ENCODE results near the gene TBC1D22A.

Gene TBC1D22A

GRCh38 chr22:46864314-46865051 is 102.0 kb downstream of the TBC1D22A start:
- Mint-ChIP-seq H3K36me3 (ENCODE audit: low read depth) (peaks cover 10% of the 10 kb centered on the region), H3K27ac (no peak overlapping the region), H3K4me1 (ENCODE audit: low read depth) (no peaks in the 10 kb centered on the region), H3K9me3 (peaks cover 5% of the 10 kb centered on the region), H3K27me3 (ENCODE audit: low read depth) (no peaks in the 10 kb centered on the region), H3K4me3 (no peak overlapping the region)
- no peak for DNase-seq (ENCODE audit: low spot score)

- Mint-ChIP-seq H3K36me3 (ENCODE audit: low read depth) (peaks cover 10% of the 10 kb centered on the region), H3K27ac (no peak overlapping the region), H3K4me1 (ENCODE audit: low read depth) (no peaks in the 10 kb centered on the region), H3K27me3 (ENCODE audit: low read depth) (no peaks in the 10 kb centered on the region), H3K9me3 (peaks cover 5% of the 10 kb centered on the region), H3K4me3 (no peak overlapping the region)
- no peak for DNase-seq (ENCODE audit: low spot score)
These were observed 102.6 kb downstream of the TBC1D22A start for GRCh38 chr22:46865052-46865434.

- H3K27ac Mint-ChIP-seq: no peak overlapping the region
- H3K36me3 Mint-ChIP-seq (ENCODE audit: low read depth): peaks cover 13% of the 10 kb centered on the region
- H3K4me1 Mint-ChIP-seq (ENCODE audit: low read depth): no peaks in the 10 kb centered on the region
- H3K4me3 Mint-ChIP-seq: no peak overlapping the region
- H3K9me3 Mint-ChIP-seq: peaks cover 8% of the 10 kb centered on the region
- no peaks in the 10 kb centered on the region for H3K27me3 Mint-ChIP-seq (ENCODE audit: low read depth)
- no peak for DNase-seq (ENCODE audit: low spot score)
These were observed 103.2 kb downstream of the TBC1D22A start for GRCh38 chr22:46865642-46866041.

GRCh38 chr22:46866591-46866990 is 104.1 kb downstream of the TBC1D22A start:
- peaks cover 18% of the 10 kb centered on the region for H3K9me3 Mint-ChIP-seq
- no peaks in the 10 kb centered on the region for H3K27me3 Mint-ChIP-seq (ENCODE audit: low read depth)
- no peak overlapping the region for H3K27ac Mint-ChIP-seq
- no peak overlapping the region for H3K4me3 Mint-ChIP-seq
- peaks cover 21% of the 10 kb centered on the region for H3K36me3 Mint-ChIP-seq (ENCODE audit: low read depth)
- DNase-seq (ENCODE audit: low spot score): no peak
- no peaks in the 10 kb centered on the region for H3K4me1 Mint-ChIP-seq (ENCODE audit: low read depth)

GRCh38 chr22:46867106-46867505 is 104.7 kb downstream of the TBC1D22A start:
- Mint-ChIP-seq H3K36me3 (ENCODE audit: low read depth) (peaks cover 24% of the 10 kb centered on the region), H3K4me1 (ENCODE audit: low read depth) (no peaks in the 10 kb centered on the region)

GRCh38 chr22:46869329-46869728 is 106.9 kb downstream of the TBC1D22A start:
- no peak for DNase-seq (ENCODE audit: low spot score)
- peaks cover 31% of the 10 kb centered on the region for H3K9me3 Mint-ChIP-seq
- no peak overlapping the region for H3K4me3 Mint-ChIP-seq
- H3K27me3 Mint-ChIP-seq (ENCODE audit: low read depth): no peaks in the 10 kb centered on the region
- H3K36me3 Mint-ChIP-seq (ENCODE audit: low read depth): peaks cover 32% of the 10 kb centered on the region
- peaks cover 1% of the 10 kb centered on the region for H3K4me1 Mint-ChIP-seq (ENCODE audit: low read depth)
- no peak overlapping the region for H3K27ac Mint-ChIP-seq

More at GRCh38 chr22:46867106-46867505, 104.7 kb downstream of the TBC1D22A start:
- H3K4me3 Mint-ChIP-seq: no peak overlapping the region
- no peak overlapping the region for H3K27ac Mint-ChIP-seq
- no peak for DNase-seq (ENCODE audit: low spot score)
- no peaks in the 10 kb centered on the region for H3K27me3 Mint-ChIP-seq (ENCODE audit: low read depth)
- peaks cover 21% of the 10 kb centered on the region for H3K9me3 Mint-ChIP-seq

- Mint-ChIP-seq H3K36me3 (ENCODE audit: low read depth) (peaks cover 32% of the 10 kb centered on the region), H3K27ac (no peak overlapping the region), H3K27me3 (ENCODE audit: low read depth) (no peaks in the 10 kb centered on the region), H3K4me1 (ENCODE audit: low read depth) (peaks cover 2% of the 10 kb centered on the region), H3K9me3 (peaks cover 31% of the 10 kb centered on the region), H3K4me3 (no peak overlapping the region)
- DNase-seq (ENCODE audit: low spot score): no peak
These were observed 107.5 kb downstream of the TBC1D22A start for GRCh38 chr22:46869831-46870441.

GRCh38 chr22:46871826-46872225 is 109.4 kb downstream of the TBC1D22A start:
- no peak overlapping the region for H3K27ac Mint-ChIP-seq
- H3K36me3 Mint-ChIP-seq (ENCODE audit: low read depth): peaks cover 31% of the 10 kb centered on the region
- DNase-seq (ENCODE audit: low spot score): no peak
- H3K27me3 Mint-ChIP-seq (ENCODE audit: low read depth): no peaks in the 10 kb centered on the region
- H3K4me1 Mint-ChIP-seq (ENCODE audit: low read depth): peaks cover 2% of the 10 kb centered on the region
- peaks cover 31% of the 10 kb centered on the region for H3K9me3 Mint-ChIP-seq
- H3K4me3 Mint-ChIP-seq: no peak overlapping the region

GRCh38 chr22:46875089-46875488 is 112.6 kb downstream of the TBC1D22A start:
- Mint-ChIP-seq H3K27ac (no peak overlapping the region), H3K4me1 (ENCODE audit: low read depth) (peaks cover 5% of the 10 kb centered on the region), H3K4me3 (no peak overlapping the region), H3K27me3 (ENCODE audit: low read depth) (no peaks in the 10 kb centered on the region), H3K9me3 (peaks cover 26% of the 10 kb centered on the region), H3K36me3 (ENCODE audit: low read depth) (peaks cover 25% of the 10 kb centered on the region)
- DNase-seq (ENCODE audit: low spot score): no peak

GRCh38 chr22:46876357-46876934 is 114.0 kb downstream of the TBC1D22A start:
- H3K36me3 Mint-ChIP-seq (ENCODE audit: low read depth): peaks cover 15% of the 10 kb centered on the region

GRCh38 chr22:46878191-46878948 is 115.9 kb downstream of the TBC1D22A start:
- peaks cover 6% of the 10 kb centered on the region for H3K4me1 Mint-ChIP-seq (ENCODE audit: low read depth)
- peaks cover 3% of the 10 kb centered on the region for H3K36me3 Mint-ChIP-seq (ENCODE audit: low read depth)

More at GRCh38 chr22:46876357-46876934, 114.0 kb downstream of the TBC1D22A start:
- Mint-ChIP-seq H3K27me3 (ENCODE audit: low read depth) (no peaks in the 10 kb centered on the region), H3K9me3 (peaks cover 15% of the 10 kb centered on the region), H3K4me1 (ENCODE audit: low read depth) (peaks cover 5% of the 10 kb centered on the region), H3K27ac (no peak overlapping the region), H3K4me3 (no peak overlapping the region)
- no peak for DNase-seq (ENCODE audit: low spot score)

GRCh38 chr22:46879083-46879482 is 116.6 kb downstream of the TBC1D22A start:
- Mint-ChIP-seq H3K4me1 (ENCODE audit: low read depth) (peaks cover 6% of the 10 kb centered on the region), H3K9me3 (no peaks in the 10 kb centered on the region), H3K27ac (no peak overlapping the region), H3K36me3 (ENCODE audit: low read depth) (peaks cover 3% of the 10 kb centered on the region), H3K4me3 (no peak overlapping the region), H3K27me3 (ENCODE audit: low read depth) (no peaks in the 10 kb centered on the region)
- DNase-seq (ENCODE audit: low spot score): no peak

More at GRCh38 chr22:46878191-46878948, 115.9 kb downstream of the TBC1D22A start:
- Mint-ChIP-seq H3K27me3 (ENCODE audit: low read depth) (no peaks in the 10 kb centered on the region), H3K4me3 (no peak overlapping the region), H3K9me3 (no peaks in the 10 kb centered on the region), H3K27ac (peak overlapping the region; percentile 69)
- DNase-seq (ENCODE audit: low spot score): no peak

GRCh38 chr22:46881373-46882118 is 119.1 kb downstream of the TBC1D22A start:
- no peak overlapping the region for H3K27ac Mint-ChIP-seq
- no peaks in the 10 kb centered on the region for H3K27me3 Mint-ChIP-seq (ENCODE audit: low read depth)
- peaks cover 6% of the 10 kb centered on the region for H3K36me3 Mint-ChIP-seq (ENCODE audit: low read depth)
- no peak overlapping the region for H3K4me3 Mint-ChIP-seq
- peaks cover 5% of the 10 kb centered on the region for H3K4me1 Mint-ChIP-seq (ENCODE audit: low read depth)
- no peaks in the 10 kb centered on the region for H3K9me3 Mint-ChIP-seq
- no peak for DNase-seq (ENCODE audit: low spot score)
